Erythroblast (primary cell): Measurements from ENCODE around the gene UCK2.

ENCODE experiments used
- GATA1 ChIP-seq: IDR thresholded peaks from 2 replicates; pipeline ENCODE4 v1.6.1; 2011; ENCODE audit warnings: low read depth, mild to moderate bottlenecking, control low read depth, low read length, moderate library complexity
- POLR2A ChIP-seq: IDR thresholded peaks from 2 replicates; pipeline ENCODE4 v1.6.1; 2011; ENCODE audit warnings: mild to moderate bottlenecking, low read length

DNA sequence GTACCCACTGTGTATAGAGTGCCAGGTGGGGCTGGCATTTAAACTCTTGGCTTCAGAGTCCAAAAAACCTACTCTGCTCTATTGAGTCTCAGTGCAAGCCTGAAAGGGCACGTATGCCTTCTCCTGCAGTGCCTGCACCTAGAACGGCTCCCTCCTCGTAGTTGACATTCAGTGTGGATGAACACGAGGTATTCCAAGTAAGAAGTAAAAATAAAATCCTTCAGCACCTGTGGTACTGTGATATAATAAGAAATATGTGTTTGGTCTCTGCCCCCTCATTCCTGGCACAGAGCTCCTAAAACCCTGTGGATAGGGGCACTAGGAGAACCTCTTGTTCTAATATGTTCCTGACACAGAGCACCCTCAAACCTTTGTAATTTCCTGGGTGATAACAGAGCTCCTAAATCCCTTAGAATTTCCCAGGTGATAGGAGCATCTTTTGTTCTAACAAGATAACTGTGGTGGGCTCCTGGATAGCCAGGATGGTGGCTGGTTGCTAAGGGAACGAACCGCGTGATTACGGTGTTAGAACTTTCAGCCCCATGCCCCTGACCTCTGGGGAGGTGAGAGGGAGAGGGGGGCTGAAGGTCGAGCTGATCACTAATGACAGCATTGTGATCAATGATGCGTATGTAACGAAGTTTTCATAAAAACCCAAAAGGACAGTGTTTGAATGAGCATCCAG lies 16.8 kb downstream of the UCK2 start:
- TF ChIP-seq POLR2A = no peak
- TF ChIP-seq GATA1 = no peak
